ENCODE measurements around the gene DIS3L2. TPM values are rescaled to one million over a fixed set of nuclear protein-coding genes. Genes with fewer than 3 reads are reported as not detected.

The DIS3L2 gene
- total and polyA plus RNA-seq, 2 experiments from 2014 or later: 9.3 to 15.6 TPM

DNA sequence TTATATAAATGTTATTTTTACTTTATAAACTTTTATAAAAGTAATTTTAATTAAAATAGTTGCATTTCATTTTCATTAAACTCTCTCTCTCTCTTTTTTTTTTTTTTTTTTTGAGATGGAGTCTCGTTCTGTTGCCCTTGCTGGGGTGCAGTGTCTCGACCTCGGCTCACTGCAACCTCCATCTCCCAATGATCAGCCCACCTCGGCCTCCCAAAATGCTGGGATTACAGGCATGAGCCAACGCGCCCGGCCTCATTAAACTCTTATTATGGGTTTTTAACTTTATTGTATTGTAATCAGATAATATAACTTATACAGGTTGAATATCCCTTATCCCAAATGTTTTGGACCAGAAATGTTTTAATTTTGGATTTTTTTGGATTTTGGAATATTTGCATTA is 24.5 kb upstream of the DIS3L2 start:
- Histone ChIP-seq H3K27ac (no peak overlapping the region), H3K4me3 (no peak overlapping the region), H3K79me2 (ENCODE audit: insufficient read depth) (no peaks in the 10 kb centered on the region), H3K4me2 (ENCODE audit: unreplicated experiment) (no peak overlapping the region), H3K36me3 (ENCODE audit: low read depth) (no peaks in the 10 kb centered on the region), H3K9me3 (ENCODE audit: low read depth) (no peaks in the 10 kb centered on the region), H2AFZ (no peak overlapping the region), H3K9me2 (ENCODE audit: insufficient read depth) (no peaks in the 10 kb centered on the region), H3F3A (ENCODE audit: insufficient read depth) (peaks cover 4% of the 10 kb centered on the region; the same call in 1 of the 2 replicates), H4K20me1 (ENCODE audit: insufficient read depth) (no peaks in the 10 kb centered on the region), H3K9ac (no peak overlapping the region), H3K4me1 (ENCODE audit: insufficient read depth) (no peaks in the 10 kb centered on the region), H3K27me3 (replicated peaks; ENCODE audit: insufficient read depth) (0 out of 2 replicates have a peak, but pooled peaks cover 4% of the 10 kb centered on the region)
- TF ChIP-seq EZH2phosphoT487 (IDR thresholded peaks at IDR 0.05; ENCODE audit: insufficient read depth, low read depth) (no peak), EZH2 (IDR thresholded peaks at IDR 0.05; ENCODE audit: insufficient read depth, poor library complexity, severe bottlenecking) (no peak)
- DNase-seq: no peak
- WGBS, 2 experiments (ENCODE audit: low coverage in 1 of 2, low lambda C conversion rate in 2 of 2, missing lambda C conversion rate in 2 of 2): 78 to 83% methylated on average over 7 of the region's 7 CpGs
- in situ Hi-C loops (cut with MboI): no loop called here

DNA sequence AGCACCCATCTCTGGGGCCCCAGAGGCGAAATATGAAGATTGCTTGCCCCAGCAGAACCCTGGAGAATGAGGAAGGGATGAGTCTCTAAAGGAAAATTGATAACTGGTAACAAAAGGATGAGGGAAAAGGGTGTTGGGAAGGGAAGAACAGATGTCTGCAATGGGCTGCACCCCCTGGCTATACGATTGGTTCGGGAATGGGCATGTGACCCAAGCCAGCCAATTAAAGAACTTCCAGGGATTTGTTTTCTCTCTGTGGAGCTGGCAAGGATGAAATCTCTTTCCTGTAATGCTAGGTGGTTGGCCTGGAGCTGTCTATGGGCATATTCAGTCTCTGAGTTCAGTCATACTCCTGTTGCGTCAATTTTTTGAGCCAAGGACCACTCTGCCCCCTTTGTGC is 22.5 kb upstream of the DIS3L2 start:
- in situ Hi-C loops (cut with MboI): no loop called here
- H4K20me1 ChIP-seq (ENCODE audit: insufficient read depth): no peaks in the 10 kb centered on the region
- H3F3A ChIP-seq (ENCODE audit: insufficient read depth): peaks cover 4% of the 10 kb centered on the region; the same call in 1 of the 2 replicates
- H3K4me2 ChIP-seq (ENCODE audit: unreplicated experiment): no peak overlapping the region
- TF ChIP-seq EZH2 (IDR thresholded peaks at IDR 0.05; ENCODE audit: insufficient read depth, poor library complexity, severe bottlenecking) (no peak), EZH2phosphoT487 (IDR thresholded peaks at IDR 0.05; ENCODE audit: insufficient read depth, low read depth) (no peak)
- no peaks in the 10 kb centered on the region for H3K9me2 ChIP-seq (ENCODE audit: insufficient read depth)
- H3K27ac ChIP-seq: no peak overlapping the region
- H3K27me3 ChIP-seq (replicated peaks; ENCODE audit: insufficient read depth): peaks cover 12% of the 10 kb centered on the region; the same call in 1 of the 2 replicates
- H3K9me3 ChIP-seq (ENCODE audit: low read depth): no peaks in the 10 kb centered on the region
- H3K36me3 ChIP-seq (ENCODE audit: low read depth): no peaks in the 10 kb centered on the region
- no peak overlapping the region for H3K4me3 ChIP-seq
- DNase-seq: no peak
- no peaks in the 10 kb centered on the region for H3K4me1 ChIP-seq (ENCODE audit: insufficient read depth)
- no peak overlapping the region for H3K9ac ChIP-seq
- no peaks in the 10 kb centered on the region for H3K79me2 ChIP-seq (ENCODE audit: insufficient read depth)
- no peak overlapping the region for H2AFZ ChIP-seq
- WGBS, 2 experiments (ENCODE audit: low coverage in 1 of 2, low lambda C conversion rate in 2 of 2, missing lambda C conversion rate in 2 of 2): 91 to 93% methylated on average over 4 of the region's 4 CpGs

DNA sequence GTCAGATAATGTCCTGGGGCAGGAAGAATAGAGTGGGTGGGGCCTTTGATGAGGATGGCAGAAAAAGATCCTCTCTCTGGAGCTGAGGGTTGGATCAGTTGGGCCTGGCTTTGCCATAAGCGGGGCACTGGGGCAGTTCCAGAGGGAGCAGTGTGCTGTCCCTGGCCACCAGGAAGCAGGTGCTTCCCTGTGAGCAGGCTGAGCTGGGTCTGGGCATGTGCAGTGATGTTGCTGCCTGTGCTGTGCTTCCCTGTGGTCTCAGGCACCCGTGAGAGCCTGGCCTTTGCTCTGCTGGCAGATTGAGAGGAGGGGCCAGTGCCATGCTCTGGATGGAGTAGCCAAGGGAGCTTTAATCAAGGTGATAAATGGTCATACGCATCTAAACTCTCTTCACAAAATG is 20.7 kb upstream of the DIS3L2 start:
- no peaks in the 10 kb centered on the region for H3K79me2 ChIP-seq (ENCODE audit: insufficient read depth)
- no peaks in the 10 kb centered on the region for H3K9me3 ChIP-seq (ENCODE audit: low read depth)
- H2AFZ ChIP-seq: no peak overlapping the region
- peaks cover 20% of the 10 kb centered on the region; the same call in 1 of the 2 replicates for H3K27me3 ChIP-seq (replicated peaks; ENCODE audit: insufficient read depth)
- no peak for TF ChIP-seq EZH2phosphoT487 (IDR thresholded peaks at IDR 0.05; ENCODE audit: insufficient read depth, low read depth)
- TF ChIP-seq EZH2 (IDR thresholded peaks at IDR 0.05; ENCODE audit: insufficient read depth, poor library complexity, severe bottlenecking): no peak
- in situ Hi-C loops (cut with MboI): no loop called here
- H3F3A ChIP-seq (ENCODE audit: insufficient read depth): no peaks in the 10 kb centered on the region
- 53 to 69% methylated on average over 3 of the region's 3 CpGs for WGBS, 2 experiments (ENCODE audit: low coverage in 1 of 2, low lambda C conversion rate in 2 of 2, missing lambda C conversion rate in 2 of 2)
- no peak for DNase-seq
- H3K9me2 ChIP-seq (ENCODE audit: insufficient read depth): no peaks in the 10 kb centered on the region
- H3K36me3 ChIP-seq (ENCODE audit: low read depth): no peaks in the 10 kb centered on the region
- H4K20me1 ChIP-seq (ENCODE audit: insufficient read depth): no peaks in the 10 kb centered on the region
- no peak overlapping the region for H3K9ac ChIP-seq
- no peak overlapping the region for H3K27ac ChIP-seq
- no peaks in the 10 kb centered on the region for H3K4me1 ChIP-seq (ENCODE audit: insufficient read depth)
- H3K4me3 ChIP-seq: no peak overlapping the region
- H3K4me2 ChIP-seq (ENCODE audit: unreplicated experiment): no peak overlapping the region

DNA sequence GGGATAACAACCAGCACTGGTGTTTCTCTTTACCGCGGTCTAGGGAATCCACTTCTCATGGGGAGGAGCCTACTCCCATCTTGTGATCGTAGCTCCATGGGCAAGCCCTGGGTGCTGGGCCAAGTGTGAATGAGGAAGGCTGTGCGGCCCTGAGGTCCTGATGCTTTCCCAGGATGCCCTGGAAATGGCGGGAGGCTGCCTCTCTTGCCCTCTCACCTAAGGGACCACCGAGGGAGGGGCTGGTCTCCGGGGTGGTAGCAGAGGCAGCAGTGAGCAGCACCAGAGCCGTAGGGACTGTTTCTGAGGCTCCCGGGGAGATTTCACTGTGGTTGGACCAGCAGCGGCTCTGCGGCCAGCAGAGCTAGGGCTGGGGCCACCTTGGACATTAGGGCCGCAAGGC is 19.8 kb upstream of the DIS3L2 start:
- TF ChIP-seq EZH2 (IDR thresholded peaks at IDR 0.05; ENCODE audit: insufficient read depth, poor library complexity, severe bottlenecking) (no peak), EZH2phosphoT487 (IDR thresholded peaks at IDR 0.05; ENCODE audit: insufficient read depth, low read depth) (no peak)
- H3K79me2 ChIP-seq (ENCODE audit: insufficient read depth): no peaks in the 10 kb centered on the region
- no peaks in the 10 kb centered on the region for H3K4me1 ChIP-seq (ENCODE audit: insufficient read depth)
- no peak for DNase-seq
- H3K27ac ChIP-seq: no peak overlapping the region
- H3K9ac ChIP-seq: no peak overlapping the region
- H2AFZ ChIP-seq: no peak overlapping the region
- no peak overlapping the region for H3K4me3 ChIP-seq
- H3K9me3 ChIP-seq (ENCODE audit: low read depth): no peaks in the 10 kb centered on the region
- in situ Hi-C loops (cut with MboI): no loop called here
- 58 to 62% methylated on average over 12 of the region's 12 CpGs for WGBS, 2 experiments (ENCODE audit: low coverage in 1 of 2, low lambda C conversion rate in 2 of 2, missing lambda C conversion rate in 2 of 2)
- H3K9me2 ChIP-seq (ENCODE audit: insufficient read depth): no peaks in the 10 kb centered on the region
- peaks cover 20% of the 10 kb centered on the region; the same call in 1 of the 2 replicates for H3K27me3 ChIP-seq (replicated peaks; ENCODE audit: insufficient read depth)
- H3F3A ChIP-seq (ENCODE audit: insufficient read depth): no peaks in the 10 kb centered on the region
- no peaks in the 10 kb centered on the region for H3K36me3 ChIP-seq (ENCODE audit: low read depth)
- no peaks in the 10 kb centered on the region for H4K20me1 ChIP-seq (ENCODE audit: insufficient read depth)
- no peak overlapping the region for H3K4me2 ChIP-seq (ENCODE audit: unreplicated experiment)

DNA sequence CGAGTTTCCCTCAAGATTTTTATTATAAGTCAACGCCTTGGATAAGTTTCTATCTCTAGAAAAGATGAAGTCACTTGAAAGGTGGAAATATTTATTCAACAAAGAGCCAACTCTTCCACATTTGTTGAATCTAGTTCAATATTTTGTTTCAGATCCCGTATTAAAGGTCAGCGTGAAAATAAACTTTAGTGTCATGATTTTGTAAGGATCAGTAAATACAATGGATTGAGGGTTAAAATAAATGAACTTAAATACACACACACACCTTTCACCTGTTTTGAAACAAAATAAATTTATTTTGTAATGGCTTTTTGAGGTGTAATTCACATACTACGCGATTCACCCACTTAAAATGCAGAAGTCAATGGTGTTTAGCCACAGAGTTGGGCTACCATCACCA is 19.3 kb upstream of the DIS3L2 start:
- Histone ChIP-seq H3K4me3 (no peak overlapping the region), H3F3A (ENCODE audit: insufficient read depth) (no peaks in the 10 kb centered on the region), H3K4me2 (ENCODE audit: unreplicated experiment) (no peak overlapping the region), H3K79me2 (ENCODE audit: insufficient read depth) (no peaks in the 10 kb centered on the region), H3K27me3 (replicated peaks; ENCODE audit: insufficient read depth) (peaks cover 24% of the 10 kb centered on the region; the same call in 1 of the 2 replicates), H3K9me2 (ENCODE audit: insufficient read depth) (no peaks in the 10 kb centered on the region), H3K27ac (no peak overlapping the region), H3K36me3 (ENCODE audit: low read depth) (no peaks in the 10 kb centered on the region), H4K20me1 (ENCODE audit: insufficient read depth) (no peaks in the 10 kb centered on the region), H3K9me3 (ENCODE audit: low read depth) (no peaks in the 10 kb centered on the region), H2AFZ (no peak overlapping the region), H3K4me1 (ENCODE audit: insufficient read depth) (no peaks in the 10 kb centered on the region), H3K9ac (no peak overlapping the region)
- no peak for DNase-seq
- in situ Hi-C loops (cut with MboI): no loop called here
- WGBS, 2 experiments (ENCODE audit: low coverage in 1 of 2, low lambda C conversion rate in 2 of 2, missing lambda C conversion rate in 2 of 2): 65 to 74% methylated on average over 6 of the region's 6 CpGs
- no peak for TF ChIP-seq EZH2phosphoT487 (IDR thresholded peaks at IDR 0.05; ENCODE audit: insufficient read depth, low read depth)
- no peak for TF ChIP-seq EZH2 (IDR thresholded peaks at IDR 0.05; ENCODE audit: insufficient read depth, poor library complexity, severe bottlenecking)
